SK-N-SH (cell line): ENCODE results near the gene PRRC2B. TPM values are rescaled to one million over a fixed set of nuclear protein-coding genes. Genes with fewer than 3 reads are reported as not detected.

Experiments
- CTCF ChIA-PET: fragments of 300-600, 350-600 bp; formaldehyde crosslinking; extraction: SDS; loops from one replicate; lab custom pipeline; 2021; lab: Yijun Ruan, JAX
- POLR2A ChIA-PET: fragments of 350-600 bp; sonication (Branson Sonifier 250); formaldehyde crosslinking; extraction: SDS; loops from one replicate; lab custom pipeline; 2020; ENCODE audit warnings: antibody characterized with exemption, inconsistent platforms; lab: Yijun Ruan, JAX
- DNase-seq: peaks from one replicate; pipeline ENCODE4 v3.0.0; 2012
- H2AFZ ChIP-seq: fragments of 200-600 bp; sonication (generic); 2 replicates; pipeline ENCODE4 v1.8.1; 2016; ENCODE audit warnings: antibody characterized with exemption, mild to moderate bottlenecking, low read depth
- H3F3A ChIP-seq: fragments of 200-600 bp; sonication (generic); replicated peaks from 2 replicates; pipeline ENCODE3; 2016; ENCODE audit warnings: antibody characterized with exemption, mild to moderate bottlenecking; ENCODE audit not compliant: insufficient read depth
- H3K27ac ChIP-seq, 2 experiments: fragments of 200-500 bp in 1 of 2; fragments of 200-600 bp in 1 of 2; sonication (Bioruptor generic) in 1 of 2; sonication (generic), shearing (Covaris generic) in 1 of 2; 2 replicates each; pipeline versions ENCODE4 v1.5.1 to v1.6.1; 2014 to 2016; ENCODE audit warnings: low read depth in 2 of 2, inconsistent platforms in 1 of 2, low read length in 1 of 2, mild to moderate bottlenecking in 1 of 2, mixed read lengths in 1 of 2
- H3K27me3 ChIP-seq: fragments of 200-600 bp; sonication (generic), shearing (Covaris generic); 2 replicates; pipeline ENCODE4 v1.6.1; 2016; ENCODE audit warnings: mixed run types; ENCODE audit not compliant: insufficient read depth
- H3K36me3 ChIP-seq, 2 experiments: fragments of 200-500 bp in 1 of 2; fragments of 200-600 bp in 1 of 2; sonication (Bioruptor generic) in 1 of 2; sonication (generic) in 1 of 2; replicated peaks in 1 of 2; 2 replicates each; pipeline versions ENCODE3 to v1.5.1; 2014 to 2016; ENCODE audit warnings: low read length in 1 of 2, mild to moderate bottlenecking in 1 of 2; ENCODE audit not compliant: insufficient read depth in 2 of 2, control insufficient read depth in 1 of 2
- H3K4me1 ChIP-seq, 2 experiments: fragments of 200-500 bp in 1 of 2; fragments of 200-600 bp in 1 of 2; sonication (Bioruptor generic) in 1 of 2; sonication (generic), shearing (Covaris generic) in 1 of 2; 2 replicates each; pipeline versions ENCODE4 v1.5.1 to v1.6.1; 2014 to 2016; ENCODE audit warnings: low read depth in 1 of 2, low read length in 1 of 2, mixed run types in 1 of 2; ENCODE audit not compliant: insufficient read depth in 2 of 2, control insufficient read depth in 1 of 2
- H3K4me2 ChIP-seq: fragments of 200-600 bp; sonication (generic), shearing (Covaris generic); 2 replicates; pipeline ENCODE4 v1.6.1; 2017; ENCODE audit warnings: mixed run types
- H3K4me3 ChIP-seq, 2 experiments: fragments of 200-500 bp in 1 of 2; fragments of 200-600 bp in 1 of 2; sonication (Bioruptor generic) in 1 of 2; sonication (generic), shearing (Covaris generic) in 1 of 2; 2 replicates each; pipeline versions ENCODE4 v1.5.1 to v1.8.1; 2014 to 2016; ENCODE audit warnings: low read depth in 2 of 2, inconsistent platforms in 1 of 2, low read length in 1 of 2, mild to moderate bottlenecking in 1 of 2, mixed read lengths in 1 of 2, moderate library complexity in 1 of 2
- H3K79me2 ChIP-seq: fragments of 200-600 bp; sonication (generic); 2 replicates; pipeline ENCODE4 v1.8.1; 2017; ENCODE audit warnings: mild to moderate bottlenecking; ENCODE audit not compliant: insufficient read depth
- H3K9ac ChIP-seq: fragments of 200-600 bp; sonication (generic); 2 replicates; pipeline ENCODE4 v1.6.1; 2017; ENCODE audit warnings: mixed run types
- H3K9me2 ChIP-seq: fragments of 200-600 bp; sonication (generic); 2 replicates; pipeline ENCODE4 v1.6.1; 2017; ENCODE audit warnings: mixed run types
- H3K9me3 ChIP-seq: fragments of 200-600 bp; sonication (generic); 2 replicates; pipeline ENCODE4 v1.6.1; 2017; ENCODE audit warnings: mixed run types, mild to moderate bottlenecking, moderate library complexity
- H4K20me1 ChIP-seq: fragments of 200-600 bp; sonication (generic); 2 replicates; pipeline ENCODE4 v1.6.1; 2017; ENCODE audit warnings: mild to moderate bottlenecking, mixed run types; ENCODE audit not compliant: insufficient read depth
- CHD2 ChIP-seq: fragments of 150-350 bp; IDR thresholded peaks from 2 replicates; pipeline ENCODE4 v1.6.1; 2018; ENCODE audit warnings: low read length; ENCODE audit not compliant: partially characterized antibody
- ELF1 ChIP-seq: IDR thresholded peaks from 2 replicates; pipeline ENCODE4 v1.4.0; 2012
- EP300 ChIP-seq, 2 experiments: IDR thresholded peaks; 2 replicates each; pipeline versions ENCODE4 v1.4.0 to v1.6.1; 2012; ENCODE audit warnings: borderline replicate concordance in 1 of 2, low read depth in 1 of 2, low read length in 1 of 2
- FOSL2 ChIP-seq: IDR thresholded peaks from 2 replicates; pipeline ENCODE4 v1.4.0; 2012; ENCODE audit warnings: low read depth, mild to moderate bottlenecking, moderate library complexity, borderline replicate concordance
- FOXJ3 ChIP-seq: sonication (generic); formaldehyde crosslinking; IDR thresholded peaks from 2 replicates; pipeline ENCODE4 v1.5.1; 2020; ENCODE audit warnings: mild to moderate bottlenecking, missing genetic modification reagents
- GABPA ChIP-seq: IDR thresholded peaks from 2 replicates; pipeline ENCODE4 v1.4.0; 2012; ENCODE audit warnings: low read depth, mild to moderate bottlenecking
- GATA2 ChIP-seq: sonication (generic); formaldehyde crosslinking; IDR thresholded peaks from 2 replicates; pipeline ENCODE4 v1.5.0; 2020; ENCODE audit warnings: mild to moderate bottlenecking, missing genetic modification reagents
- JUND ChIP-seq: IDR thresholded peaks from 2 replicates; pipeline ENCODE4 v1.4.0; 2012
- NFIC ChIP-seq: IDR thresholded peaks from 2 replicates; pipeline ENCODE4 v1.4.0; 2012; ENCODE audit warnings: borderline replicate concordance
- RCOR1 ChIP-seq: fragments of 150-350 bp; IDR thresholded peaks from 2 replicates; pipeline ENCODE4 v1.6.1; 2017; ENCODE audit warnings: antibody characterized with exemption, low read length
- RFX5 ChIP-seq: IDR thresholded peaks from 2 replicates; pipeline ENCODE4 v1.6.1; 2012; ENCODE audit warnings: mild to moderate bottlenecking, improper control_type of control experiment, low read length
- TAF1 ChIP-seq: IDR thresholded peaks from 2 replicates; pipeline ENCODE4 v1.6.1; 2012; ENCODE audit warnings: low read depth, mild to moderate bottlenecking, low read length, moderate library complexity, borderline replicate concordance
- WGBS: methylation state at CpG from one replicate; pipeline ENCODE4 v1.1.6; 2017; ENCODE audit warnings: low lambda C conversion rate; 5-methylcytosine and 5-hydroxymethylcytosine counted together
- polyA plus RNA-seq, 3 experiments: library from polyadenylated mRNA; depleted of rRNA; stranded (reverse); fragments of >200 nt; gene quantifications; 2 replicates each; pipeline ENCODE4 v1.2.3, GENCODE V29; 2012
- TF ChIP-seq, protein P1 (sequence below): fragments of 150-350 bp; IDR thresholded peaks from 2 replicates; pipeline ENCODE4 v1.6.1; 2016; ENCODE audit warnings: mild to moderate bottlenecking, low read depth, low read length
- TF ChIP-seq, protein P2 (sequence below): IDR thresholded peaks from 2 replicates; pipeline ENCODE4; 2012
- TF ChIP-seq, protein P3 (sequence below): IDR thresholded peaks from 2 replicates; pipeline ENCODE4 v1.4.0; 2012; ENCODE audit warnings: low read depth, borderline replicate concordance
- TF ChIP-seq, protein P4 (sequence below): IDR thresholded peaks from 2 replicates; pipeline ENCODE4 v1.4.0; 2012; ENCODE audit warnings: low read depth
- TF ChIP-seq, protein P5 (sequence below): fragments of 200-600 bp; sonication (generic); IDR thresholded peaks from 2 replicates; pipeline ENCODE4 v1.6.1; 2017; ENCODE audit warnings: antibody characterized with exemption, mild to moderate bottlenecking, moderate library complexity

The PRRC2B gene
- polyA plus RNA-seq, 1 of the 3 experiments (the other 2 are of a cell fraction), result 26.3 TPM

DNA sequence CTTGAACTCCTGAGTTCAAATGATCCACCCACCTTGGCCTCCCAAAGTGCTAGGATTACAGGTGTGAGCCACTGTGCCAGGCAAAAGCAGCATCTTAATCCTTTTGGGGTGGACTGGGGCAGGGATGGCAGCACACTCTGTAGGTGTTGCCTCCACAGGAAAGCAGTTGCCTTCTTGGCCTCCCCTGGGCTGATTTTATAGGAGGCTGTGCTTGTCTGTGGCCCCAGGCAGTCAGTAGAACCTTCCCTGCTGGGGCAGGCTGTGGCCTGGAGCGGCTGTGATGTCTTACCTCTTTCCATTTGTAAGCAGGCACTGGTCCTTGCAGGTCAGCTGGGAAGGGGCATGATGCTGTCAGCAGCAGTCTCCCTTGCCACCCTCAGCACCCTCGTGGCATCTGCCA is 49.8 kb downstream of the PRRC2B start (continued):
- TF ChIP-seq, protein P1, sequence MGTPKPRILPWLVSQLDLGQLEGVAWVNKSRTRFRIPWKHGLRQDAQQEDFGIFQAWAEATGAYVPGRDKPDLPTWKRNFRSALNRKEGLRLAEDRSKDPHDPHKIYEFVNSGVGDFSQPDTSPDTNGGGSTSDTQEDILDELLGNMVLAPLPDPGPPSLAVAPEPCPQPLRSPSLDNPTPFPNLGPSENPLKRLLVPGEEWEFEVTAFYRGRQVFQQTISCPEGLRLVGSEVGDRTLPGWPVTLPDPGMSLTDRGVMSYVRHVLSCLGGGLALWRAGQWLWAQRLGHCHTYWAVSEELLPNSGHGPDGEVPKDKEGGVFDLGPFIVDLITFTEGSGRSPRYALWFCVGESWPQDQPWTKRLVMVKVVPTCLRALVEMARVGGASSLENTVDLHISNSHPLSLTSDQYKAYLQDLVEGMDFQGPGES, result no peak
- no peak for TF ChIP-seq FOXJ3
- TF ChIP-seq, protein P2, sequence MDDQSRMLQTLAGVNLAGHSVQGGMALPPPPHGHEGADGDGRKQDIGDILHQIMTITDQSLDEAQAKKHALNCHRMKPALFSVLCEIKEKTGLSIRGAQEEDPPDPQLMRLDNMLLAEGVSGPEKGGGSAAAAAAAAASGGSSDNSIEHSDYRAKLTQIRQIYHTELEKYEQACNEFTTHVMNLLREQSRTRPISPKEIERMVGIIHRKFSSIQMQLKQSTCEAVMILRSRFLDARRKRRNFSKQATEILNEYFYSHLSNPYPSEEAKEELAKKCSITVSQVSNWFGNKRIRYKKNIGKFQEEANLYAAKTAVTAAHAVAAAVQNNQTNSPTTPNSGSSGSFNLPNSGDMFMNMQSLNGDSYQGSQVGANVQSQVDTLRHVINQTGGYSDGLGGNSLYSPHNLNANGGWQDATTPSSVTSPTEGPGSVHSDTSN, result no peak
- TF ChIP-seq GABPA, result no peak
- no peak for TF ChIP-seq JUND
- TF ChIP-seq, protein P3, sequence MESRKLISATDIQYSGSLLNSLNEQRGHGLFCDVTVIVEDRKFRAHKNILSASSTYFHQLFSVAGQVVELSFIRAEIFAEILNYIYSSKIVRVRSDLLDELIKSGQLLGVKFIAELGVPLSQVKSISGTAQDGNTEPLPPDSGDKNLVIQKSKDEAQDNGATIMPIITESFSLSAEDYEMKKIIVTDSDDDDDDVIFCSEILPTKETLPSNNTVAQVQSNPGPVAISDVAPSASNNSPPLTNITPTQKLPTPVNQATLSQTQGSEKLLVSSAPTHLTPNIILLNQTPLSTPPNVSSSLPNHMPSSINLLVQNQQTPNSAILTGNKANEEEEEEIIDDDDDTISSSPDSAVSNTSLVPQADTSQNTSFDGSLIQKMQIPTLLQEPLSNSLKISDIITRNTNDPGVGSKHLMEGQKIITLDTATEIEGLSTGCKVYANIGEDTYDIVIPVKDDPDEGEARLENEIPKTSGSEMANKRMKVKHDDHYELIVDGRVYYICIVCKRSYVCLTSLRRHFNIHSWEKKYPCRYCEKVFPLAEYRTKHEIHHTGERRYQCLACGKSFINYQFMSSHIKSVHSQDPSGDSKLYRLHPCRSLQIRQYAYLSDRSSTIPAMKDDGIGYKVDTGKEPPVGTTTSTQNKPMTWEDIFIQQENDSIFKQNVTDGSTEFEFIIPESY, result no peak
- no peak for TF ChIP-seq NFIC
- TF ChIP-seq, protein P4, sequence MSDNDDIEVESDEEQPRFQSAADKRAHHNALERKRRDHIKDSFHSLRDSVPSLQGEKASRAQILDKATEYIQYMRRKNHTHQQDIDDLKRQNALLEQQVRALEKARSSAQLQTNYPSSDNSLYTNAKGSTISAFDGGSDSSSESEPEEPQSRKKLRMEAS, result no peak

DNA sequence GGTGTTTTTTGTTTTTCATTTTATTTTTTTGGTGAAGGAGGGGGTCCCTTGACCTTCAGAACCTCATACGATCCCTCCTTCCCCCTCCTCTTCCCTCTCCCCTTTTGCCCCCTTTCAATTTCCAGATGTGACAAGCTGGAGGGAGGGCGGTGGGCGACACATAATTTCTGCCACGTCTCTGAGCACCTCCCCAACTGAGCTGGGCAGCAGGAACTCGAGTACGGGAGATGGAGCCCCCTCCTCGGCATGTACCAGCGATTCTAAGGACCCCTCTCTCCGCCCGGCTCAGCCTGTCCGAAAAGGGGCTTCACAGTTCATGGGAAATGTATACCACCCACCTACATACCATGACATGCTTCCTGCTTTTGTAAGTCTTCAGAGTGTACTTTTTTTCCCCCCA is 52.4 kb downstream of the PRRC2B start:
- Histone ChIP-seq H3K36me3 (peaks cover 73 to 74% of the 10 kb centered on the region in 2 experiments), H3K9me2 (no peaks in the 10 kb centered on the region), H4K20me1 (peaks cover 18% of the 10 kb centered on the region), H3K4me2 (no peak overlapping the region), H3F3A (peaks cover 13% of the 10 kb centered on the region), H3K27ac (no peak overlapping the region), H3K9me3 (no peaks in the 10 kb centered on the region), H2AFZ (no peak overlapping the region), H3K27me3 (no peaks in the 10 kb centered on the region), H3K79me2 (peaks cover 81% of the 10 kb centered on the region), H3K9ac (no peak overlapping the region), H3K4me1 (no peaks in the 10 kb centered on the region), H3K4me3 (no peak overlapping the region)
- ChIA-PET CTCF (interaction anchor here (1.1 to 1.3 kb wide), 2 partner anchors 96 to 110 kb away, joined by 3 read pairs; no protein-coding TSS in a partner anchor), POLR2A (no interaction called here)
- no peak for DNase-seq
- TF ChIP-seq GATA2 (CRISPR knock-in tag), result no peak
- TF ChIP-seq JUND, result no peak
- no peak for TF ChIP-seq NFIC
- TF ChIP-seq, protein P5, sequence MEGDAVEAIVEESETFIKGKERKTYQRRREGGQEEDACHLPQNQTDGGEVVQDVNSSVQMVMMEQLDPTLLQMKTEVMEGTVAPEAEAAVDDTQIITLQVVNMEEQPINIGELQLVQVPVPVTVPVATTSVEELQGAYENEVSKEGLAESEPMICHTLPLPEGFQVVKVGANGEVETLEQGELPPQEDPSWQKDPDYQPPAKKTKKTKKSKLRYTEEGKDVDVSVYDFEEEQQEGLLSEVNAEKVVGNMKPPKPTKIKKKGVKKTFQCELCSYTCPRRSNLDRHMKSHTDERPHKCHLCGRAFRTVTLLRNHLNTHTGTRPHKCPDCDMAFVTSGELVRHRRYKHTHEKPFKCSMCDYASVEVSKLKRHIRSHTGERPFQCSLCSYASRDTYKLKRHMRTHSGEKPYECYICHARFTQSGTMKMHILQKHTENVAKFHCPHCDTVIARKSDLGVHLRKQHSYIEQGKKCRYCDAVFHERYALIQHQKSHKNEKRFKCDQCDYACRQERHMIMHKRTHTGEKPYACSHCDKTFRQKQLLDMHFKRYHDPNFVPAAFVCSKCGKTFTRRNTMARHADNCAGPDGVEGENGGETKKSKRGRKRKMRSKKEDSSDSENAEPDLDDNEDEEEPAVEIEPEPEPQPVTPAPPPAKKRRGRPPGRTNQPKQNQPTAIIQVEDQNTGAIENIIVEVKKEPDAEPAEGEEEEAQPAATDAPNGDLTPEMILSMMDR, result no peak
- TF ChIP-seq RCOR1, result no peak
- no peak for TF ChIP-seq CHD2
- no peak for TF ChIP-seq EP300 (IDR thresholded peaks at IDR 0.05; ENCODE audit: borderline replicate concordance in 1 of 2, low read depth in 1 of 2, low read length in 1 of 2)
- no peak for TF ChIP-seq RFX5
- no peak for TF ChIP-seq FOSL2
- TF ChIP-seq ELF1, result no peak
- TF ChIP-seq, protein P4, result no peak
- TF ChIP-seq TAF1, result no peak
- WGBS, result 90% methylated on average over 10 of the region's 11 CpGs
